HepG2 (cell line): ENCODE measurements around the gene EEIG1. TPM values are rescaled to one million over a fixed set of nuclear protein-coding genes. Genes with fewer than 3 reads are reported as not detected.

Source experiments
- HMGXB3 ChIP-seq: sonication (generic); formaldehyde crosslinking; IDR thresholded peaks from 2 replicates; pipeline ENCODE4 v1.4.0; 2020; ENCODE audit warnings: missing genetic modification reagents, borderline replicate concordance
- HOXD1 ChIP-seq: sonication (generic); formaldehyde crosslinking; IDR thresholded peaks from 2 replicates; pipeline ENCODE4 v1.5.0; 2020; ENCODE audit warnings: missing genetic modification reagents
- PATZ1 ChIP-seq: sonication (generic); formaldehyde crosslinking; IDR thresholded peaks from 2 replicates; pipeline ENCODE4 v1.4.0; 2020; ENCODE audit warnings: missing genetic modification reagents
- RARA ChIP-seq: IDR thresholded peaks from 2 replicates; pipeline ENCODE4 v1.6.1; 2016; ENCODE audit warnings: missing genetic modification reagents, missing compliant biosample characterization
- SALL2 ChIP-seq: sonication (generic); formaldehyde crosslinking; IDR thresholded peaks from 2 replicates; pipeline ENCODE4 v1.8.1; 2023; ENCODE audit warnings: mild to moderate bottlenecking, missing genetic modification reagents, inconsistent platforms
- ZNF251 ChIP-seq: sonication (generic); formaldehyde crosslinking; IDR thresholded peaks from 2 replicates; pipeline ENCODE4 v1.9.0; 2021; ENCODE audit warnings: mild to moderate bottlenecking, missing genetic modification reagents
- ZNF318 ChIP-seq: sonication (generic); formaldehyde crosslinking; IDR thresholded peaks from 2 replicates; pipeline ENCODE4 v1.4.0; 2020; ENCODE audit warnings: mild to moderate bottlenecking, missing genetic modification reagents
- polyA plus RNA-seq, 8 experiments: library from polyadenylated mRNA; depleted of rRNA in 3 of 8; stranded (reverse) in 7 of 8; unstranded in 1 of 8; fragments of >200 nt; fragmentation: Illumina TruSeq in 4 of 8; extraction: Trizol in 4 of 8; gene quantifications; 2 replicates each; pipeline versions ENCODE4 v1.2.1 to v1.2.3, GENCODE V29; 2011 to 2016; ENCODE audit warnings: low read depth in 4 of 8, missing spikeins in 1 of 8, mixed read lengths in 1 of 8; ENCODE audit not compliant: insufficient read depth in 1 of 8
- total RNA-seq, 5 experiments: library from RNA; depleted of rRNA; stranded (reverse); fragments of >200 nt; fragmentation: Illumina TruSeq; extraction: Trizol; gene quantifications; 2 replicates each; pipeline ENCODE4 v1.2.3, GENCODE V29; 2016; ENCODE audit warnings: low read depth in 1 of 5

The EEIG1 gene
- total and polyA plus RNA-seq, 2 of the 13 experiments (the other 11 are each of a cell fraction or from before 2014, with no cell fraction given): 16.6 to 25.2 TPM

GRCh38 chr9:127934986-127935385 lies 45.8 kb downstream of the EEIG1 start (continued):
- TF ChIP-seq ZNF251 (CRISPR knock-in tag): no peak
- no peak for TF ChIP-seq HMGXB3 (CRISPR knock-in tag)
- no peak for TF ChIP-seq SALL2 (CRISPR knock-in tag)
- no peak for TF ChIP-seq RARA (CRISPR knock-in tag)
- no peak for TF ChIP-seq HOXD1 (CRISPR knock-in tag)
- no peak for TF ChIP-seq ZNF318 (CRISPR knock-in tag)
- TF ChIP-seq PATZ1: no peak
